ENCODE measurements around the gene TFB1M.

GRCh38 chr6:155253337-155253736 is 60.9 kb downstream of the TFB1M start:
- TF ChIP-seq CTCF (conservative IDR thresholded peaks at IDR 0.05) = no peak
- no peak for TF ChIP-seq EZH2 (IDR thresholded peaks at IDR 0.05; ENCODE audit: low read depth)
